ENCODE measurements around the gene FBXL16.

The FBXL16 gene

GRCh38 chr16:734208-734980, 28.8 kb upstream of the FBXL16 start:
- DNase-seq, result no peak

GRCh38 chr16:733382-734207, 28.0 kb upstream of the FBXL16 start:
- no peak for DNase-seq

GRCh38 chr16:732936-733335, 27.3 kb upstream of the FBXL16 start:
- DNase-seq, result no peak

- no peak for DNase-seq
Observed at GRCh38 chr16:732332-732731, 26.7 kb upstream of the FBXL16 start.

GRCh38 chr16:730666-731509, 25.3 kb upstream of the FBXL16 start:
- no peak for DNase-seq

GRCh38 chr16:729768-730665, 24.4 kb upstream of the FBXL16 start:
- DNase-seq, result no peak

GRCh38 chr16:728890-729744, 23.5 kb upstream of the FBXL16 start:
- DNase-seq, result peak in 1 of 2 experiments; percentile 45

- peak; percentile 32 to 85 for DNase-seq
Observed at GRCh38 chr16:728131-728889, 22.7 kb upstream of the FBXL16 start.

- no peak for DNase-seq
Observed at GRCh38 chr16:727291-727977, 21.8 kb upstream of the FBXL16 start.

GRCh38 chr16:726438-727290, 21.1 kb upstream of the FBXL16 start, which contains the start of the genes CCDC78 and HAGHL:
TSS of gene CCDC78 (minus strand) at chr16:726443. CDS start at chr16:726367, 76 bp downstream.
TSS of gene HAGHL (plus strand) at chr16:727106. CDS start at chr16:727510, 404 bp downstream.
- peak; percentile 26 to 90 for DNase-seq

GRCh38 chr16:726188-726437, 20.5 kb upstream of the FBXL16 start:
- no peak for DNase-seq

GRCh38 chr16:725463-726187, 20.0 kb upstream of the FBXL16 start:
- no peak for DNase-seq

- DNase-seq, result no peak
Observed at GRCh38 chr16:725041-725376, 19.4 kb upstream of the FBXL16 start.

GRCh38 chr16:724188-725040, 18.8 kb upstream of the FBXL16 start:
- DNase-seq, result no peak

- no peak for DNase-seq
Observed at GRCh38 chr16:723695-724094, 18.1 kb upstream of the FBXL16 start.

GRCh38 chr16:722835-723633, 17.4 kb upstream of the FBXL16 start:
- DNase-seq, result no peak
